HG02973 (cell line): Measurements from ENCODE around the gene ATG4D.
"Not testable (repeated sequence)": the region's sequence is repeated elsewhere in the genome, so short reads cannot be mapped to it uniquely, and the experiment has no call there.

Source experiments
- ATAC-seq: cut with Tn5 transposase; IDR thresholded peaks from one replicate; pipeline ENCODE4 v1.9.1; 2021; ENCODE audit warnings: moderate library complexity; ENCODE audit not compliant: unreplicated experiment

ATG4D gene

GRCh38 chr19:10550336-10550735, 6.6 kb downstream of the ATG4D start:
- ATAC-seq: no peak

- not testable (repeated sequence) for ATAC-seq
Measured at GRCh38 chr19:10551006-10551405, 7.3 kb downstream of the ATG4D start.

GRCh38 chr19:10551698-10552301, 8.1 kb downstream of the ATG4D start:
- no peak for ATAC-seq

- ATAC-seq: no peak
Measured at GRCh38 chr19:10552510-10553053, 8.9 kb downstream of the ATG4D start.

- no peak for ATAC-seq
Measured at GRCh38 chr19:10553087-10553667, 9.5 kb downstream of the ATG4D start.

GRCh38 chr19:10553943-10554381, 10.3 kb downstream of the ATG4D start:
- peak; percentile 54 for ATAC-seq

GRCh38 chr19:10554760-10555609, 11.3 kb downstream of the ATG4D start:
- ATAC-seq: no peak

GRCh38 chr19:10555610-10555973, 11.9 kb downstream of the ATG4D start:
- no peak for ATAC-seq

GRCh38 chr19:10557603-10558197, 14.0 kb downstream of the ATG4D start:
- no peak for ATAC-seq

- ATAC-seq: no peak
Measured at GRCh38 chr19:10560154-10560553, 16.4 kb downstream of the ATG4D start.

- no peak for ATAC-seq
Measured at GRCh38 chr19:10562609-10563008, 18.9 kb downstream of the ATG4D start.

GRCh38 chr19:10565028-10565566, 21.4 kb downstream of the ATG4D start:
- ATAC-seq: no peak

GRCh38 chr19:10565567-10566407, 22.1 kb downstream of the ATG4D start, which contains the start of gene KRI1:
KRI1 (minus strand) TSS chr19:10566010; CDS start chr19:10565999, 11 bp downstream.
- ATAC-seq: peak; percentile 36

- no peak for ATAC-seq
Measured at GRCh38 chr19:10566408-10566657, 22.6 kb downstream of the ATG4D start.

- no peak for ATAC-seq
Measured at GRCh38 chr19:10566658-10567410, 23.1 kb downstream of the ATG4D start.

- ATAC-seq: no peak
Measured at GRCh38 chr19:10567656-10568055, 24.0 kb downstream of the ATG4D start.

GRCh38 chr19:10568062-10568825, 24.5 kb downstream of the ATG4D start:
- ATAC-seq: peak; percentile 2

- ATAC-seq: peak; percentile 56
Measured at GRCh38 chr19:10568826-10569651, 25.3 kb downstream of the ATG4D start, which contains the start of gene CDKN2D. CDKN2D (minus strand) TSS chr19:10568979; CDS start chr19:10568653, 326 bp downstream.
